Body of pancreas (tissue), 4 donors: ENCODE data around the gene P4HTM. TPM values are rescaled to one million over a fixed set of nuclear protein-coding genes. Genes with fewer than 3 reads are reported as not detected.

Experiments used
- ATAC-seq: fragments of 150-250 bp; one replicate; pipeline ENCODE4 v1.9.1; 2016
- DNase-seq, 4 donors: peaks; one replicate each; pipeline ENCODE4 v3.0.0-alpha.2; 2019
- H3K27ac ChIP-seq, 4 donors: fragments of 200-600 bp; sonication (generic); 1 replicate in 3 of 4; 2 replicates in 1 of 4; pipeline versions ENCODE4 v1.5.1 to v1.6.1; 2016 to 2019; ENCODE audit warnings: mild to moderate bottlenecking in 1 of 4, mixed read lengths in 1 of 4, moderate library complexity in 1 of 4
- H3K27me3 ChIP-seq, 2 donors: fragments of 200-600 bp; sonication (generic); one replicate each; pipeline ENCODE4 v1.6.0; 2016; ENCODE audit warnings: mild to moderate bottlenecking in 1 of 2
- H3K36me3 ChIP-seq, 2 donors: fragments of 200-600 bp; sonication (generic); replicated peaks in 1 of 2; 2 replicates each; pipeline ENCODE4 v1.5.1; 2016; ENCODE audit warnings: low read depth in 2 of 2; ENCODE audit not compliant: insufficient read depth in 1 of 2
- H3K4me1 ChIP-seq: fragments of 200-600 bp; sonication (generic); one replicate; pipeline ENCODE4 v1.6.0; 2016
- H3K4me3 ChIP-seq, 2 donors: fragments of 200-600 bp; sonication (generic); 1 replicate in 1 of 2; 2 replicates in 1 of 2; pipeline ENCODE4 v1.5.1; 2016 to 2019
- H3K9me3 ChIP-seq, 3 donors: fragments of 200-600 bp; sonication (generic); 1 replicate in 2 of 3; 2 replicates in 1 of 3; pipeline ENCODE4 v1.5.1; 2016
- POLR2A ChIP-seq, 3 donors: fragments of 450-650 bp; IDR thresholded peaks; one replicate each; pipeline ENCODE4 v1.6.1; 2016; ENCODE audit warnings: antibody characterized with exemption in 3 of 3, mild to moderate bottlenecking in 2 of 3
- WGBS, 2 donors: methylation state at CpG; one replicate each; pipeline ENCODE4 v1.1.5; 2017; 5-methylcytosine and 5-hydroxymethylcytosine counted together
- intact Hi-C: fragments of 100-400 bp; cut with DNase I; formaldehyde crosslinking; loops from one replicate; pipeline ENCODE4 v1.15.1; 2023
- total RNA-seq, 2 donors: library from RNA; depleted of rRNA; stranded (reverse); fragments of >200 nt; gene quantifications; one replicate each; pipeline ENCODE4 v1.1.0, GENCODE V29; 2016
- TF ChIP-seq, protein P1 (sequence below), 7 experiments: fragments of 450-650 bp in 4 of 7; fragments of 200-600 bp in 3 of 7; sonication (generic) in 3 of 7; IDR thresholded peaks; one replicate each; pipeline ENCODE4 v1.5.1; 2016 to 2019; ENCODE audit warnings: antibody characterized with exemption in 7 of 7

Gene P4HTM
- total RNA-seq, 2 donors from 2014 or later: 72.9 to 73.8 TPM

DNA sequence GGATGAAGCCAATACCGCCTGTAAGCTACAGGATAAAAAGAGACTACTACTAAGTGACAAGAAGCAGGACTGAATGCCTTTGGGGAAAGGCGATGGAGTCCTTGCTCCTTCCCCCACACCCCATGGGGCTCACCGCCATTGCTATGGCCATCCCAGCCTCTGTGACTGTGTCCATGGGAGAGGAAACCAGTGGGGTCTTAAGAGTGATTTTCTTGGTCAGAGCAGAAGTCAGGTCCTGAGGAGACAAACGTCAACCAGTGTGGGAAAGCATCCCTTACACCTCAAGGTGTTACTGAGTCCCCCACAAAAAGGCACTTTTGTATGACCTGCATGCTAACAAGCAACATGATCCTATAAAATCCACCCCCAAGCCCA is 38.2 kb downstream of the P4HTM start:
- Histone ChIP-seq H3K4me3 (no peak overlapping the region), H3K4me1 (peaks cover 48% of the 10 kb centered on the region), H3K9me3 (no peaks in the 10 kb centered on the region), H3K27ac (peak overlapping the region; percentile 77 to 90 (median 82)), H3K36me3 (peaks cover 0 to 25% of the 10 kb centered on the region in 2 donors), H3K27me3 (no peaks in the 10 kb centered on the region)
- no peak for ATAC-seq
- intact Hi-C loops: no loop called here
- no peak for DNase-seq
- 72 to 74% methylated on average over 3 to 4 of the region's 4 CpGs for WGBS, 2 donors
- TF ChIP-seq, protein P1, sequence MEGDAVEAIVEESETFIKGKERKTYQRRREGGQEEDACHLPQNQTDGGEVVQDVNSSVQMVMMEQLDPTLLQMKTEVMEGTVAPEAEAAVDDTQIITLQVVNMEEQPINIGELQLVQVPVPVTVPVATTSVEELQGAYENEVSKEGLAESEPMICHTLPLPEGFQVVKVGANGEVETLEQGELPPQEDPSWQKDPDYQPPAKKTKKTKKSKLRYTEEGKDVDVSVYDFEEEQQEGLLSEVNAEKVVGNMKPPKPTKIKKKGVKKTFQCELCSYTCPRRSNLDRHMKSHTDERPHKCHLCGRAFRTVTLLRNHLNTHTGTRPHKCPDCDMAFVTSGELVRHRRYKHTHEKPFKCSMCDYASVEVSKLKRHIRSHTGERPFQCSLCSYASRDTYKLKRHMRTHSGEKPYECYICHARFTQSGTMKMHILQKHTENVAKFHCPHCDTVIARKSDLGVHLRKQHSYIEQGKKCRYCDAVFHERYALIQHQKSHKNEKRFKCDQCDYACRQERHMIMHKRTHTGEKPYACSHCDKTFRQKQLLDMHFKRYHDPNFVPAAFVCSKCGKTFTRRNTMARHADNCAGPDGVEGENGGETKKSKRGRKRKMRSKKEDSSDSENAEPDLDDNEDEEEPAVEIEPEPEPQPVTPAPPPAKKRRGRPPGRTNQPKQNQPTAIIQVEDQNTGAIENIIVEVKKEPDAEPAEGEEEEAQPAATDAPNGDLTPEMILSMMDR (IDR thresholded peaks at IDR 0.05): no peak
- no peak for TF ChIP-seq POLR2A (IDR thresholded peaks at IDR 0.05)

DNA sequence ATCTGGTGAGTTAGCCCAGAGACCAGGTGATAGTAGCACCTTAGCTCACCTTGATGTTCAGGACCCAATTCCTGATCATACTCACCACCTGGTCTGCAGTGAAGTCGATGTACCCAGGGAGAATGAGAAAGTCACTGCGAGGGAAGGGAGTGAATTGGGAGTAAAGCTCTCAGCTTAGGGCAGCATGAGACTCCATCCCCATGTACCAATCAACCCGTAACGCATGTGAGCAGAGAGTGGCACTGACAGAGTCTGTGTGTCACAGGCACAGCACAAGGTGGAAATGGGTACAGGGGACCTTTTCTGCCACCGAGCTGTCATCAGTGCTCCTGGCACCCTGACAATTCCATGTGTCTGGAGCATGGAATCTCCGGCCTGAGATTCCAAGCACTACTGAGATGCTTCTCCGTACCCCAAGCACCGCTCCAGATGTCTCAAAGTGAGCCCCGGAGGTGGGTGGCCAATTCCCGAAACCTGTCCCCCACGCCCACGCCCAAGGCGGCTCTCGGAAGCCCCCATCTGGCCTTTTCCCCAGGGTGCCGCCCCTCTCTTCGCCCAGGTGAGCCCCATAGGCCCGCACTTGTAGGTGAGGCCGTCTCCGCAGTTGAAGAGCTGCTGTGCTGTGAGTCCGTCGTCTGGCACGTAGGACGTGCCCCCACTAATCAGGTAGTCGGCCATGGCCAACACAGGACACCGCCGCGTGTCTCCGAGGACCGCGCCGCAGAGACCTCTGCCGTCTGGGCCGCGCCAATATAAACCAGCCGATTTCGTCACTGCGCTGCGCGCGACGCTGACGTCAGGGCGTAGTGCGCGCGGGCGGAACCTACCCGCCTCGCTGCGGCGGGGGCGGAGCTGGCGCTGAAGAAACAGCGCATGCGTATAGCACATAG is 38.9 kb downstream of the P4HTM start, which contains the start of gene IMPDH2:
Gene IMPDH2 (minus strand): TSS at position 726 of the 890 bp plus-strand sequence. CDS start 48 bp downstream, at position 678.
- peaks cover 0 to 24% of the 10 kb centered on the region in 2 donors for H3K36me3 ChIP-seq
- 1 to 3% methylated on average over 4 to 55 of the region's 55 CpGs for WGBS, 2 donors
- peak within 1 kb of the TSS; percentile 77 to 90 (median 82) for H3K27ac ChIP-seq

DNA sequence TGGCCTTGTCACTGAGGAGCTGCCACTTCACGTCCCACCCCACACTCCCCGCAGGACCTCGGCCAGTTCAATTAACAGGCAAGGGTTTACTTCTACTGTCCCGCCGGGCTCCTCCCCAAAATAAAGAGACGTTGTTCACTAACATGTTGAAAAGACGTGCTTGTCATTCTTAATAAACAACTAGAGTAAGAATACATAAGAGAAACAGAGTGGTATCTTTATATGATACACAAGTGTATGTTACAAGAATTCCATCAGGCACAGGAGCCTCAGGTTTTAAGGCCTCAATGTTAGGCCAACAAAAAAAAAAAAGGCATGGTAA is 39.5 kb downstream of the P4HTM start:
- Histone ChIP-seq H3K4me1 (peaks cover 36% of the 10 kb centered on the region), H3K36me3 (peaks cover 0 to 22% of the 10 kb centered on the region in 2 donors), H3K27ac (peak overlapping the region; percentile 77 to 90 (median 82)), H3K27me3 (no peaks in the 10 kb centered on the region), H3K9me3 (no peaks in the 10 kb centered on the region), H3K4me3 (no peak overlapping the region)
- DNase-seq: no peak
- intact Hi-C loops: no loop called here
- WGBS, 2 donors: 0 to 1% methylated on average over 7 of the region's 7 CpGs
- TF ChIP-seq, protein P1 (IDR thresholded peaks at IDR 0.05): peak in 1 of 7 experiments; percentile 0
- no peak for TF ChIP-seq POLR2A (IDR thresholded peaks at IDR 0.05)
- ATAC-seq: no peak

More for the DNA sequence above, 38.9 kb downstream of the P4HTM start, which contains the start of gene IMPDH2:
- intact Hi-C loops: no loop called here
- peak; percentile 97 to 99 (median 98) for TF ChIP-seq POLR2A (IDR thresholded peaks at IDR 0.05)
- TF ChIP-seq, protein P1 (IDR thresholded peaks at IDR 0.05): peak in 4 of 7 experiments; percentile 5 to 38 (median 16)
- H3K27me3 ChIP-seq: no peaks in the 10 kb centered on the region
- peaks cover 42% of the 10 kb centered on the region for H3K4me1 ChIP-seq
- DNase-seq: peak; percentile 93 to 95 (median 94)
- H3K9me3 ChIP-seq: no peaks in the 10 kb centered on the region
- H3K4me3 ChIP-seq: peak within 1 kb of the TSS; percentile 23 to 44
- peak; percentile 97 for ATAC-seq

DNA sequence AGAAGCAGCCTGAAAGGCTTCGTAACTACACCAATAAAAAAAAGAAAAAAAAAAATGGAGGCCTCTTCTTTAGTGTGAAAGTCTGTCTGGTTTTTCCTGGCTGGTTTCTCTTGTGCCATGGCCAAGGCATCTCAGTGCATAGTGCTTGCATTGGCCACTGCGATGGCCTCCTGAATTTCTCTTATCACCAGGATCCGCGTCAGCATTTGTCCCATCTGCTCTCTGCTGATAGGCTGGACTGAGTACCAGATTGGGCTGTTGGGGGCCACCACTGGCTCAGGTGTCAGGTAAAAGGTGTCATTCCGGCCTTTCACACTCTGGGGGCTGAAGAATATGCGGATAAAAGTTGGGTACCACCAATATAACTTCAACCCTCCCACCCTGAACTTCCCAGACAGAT is 40.3 kb downstream of the P4HTM start:
- H3K4me3 ChIP-seq: no peak overlapping the region
- no peaks in the 10 kb centered on the region for H3K27me3 ChIP-seq
- TF ChIP-seq, protein P1 (IDR thresholded peaks at IDR 0.05): no peak
- no peak for TF ChIP-seq POLR2A (IDR thresholded peaks at IDR 0.05)
- intact Hi-C loops: no loop called here
- 79% methylated on average over 6 of the region's 6 CpGs for WGBS, 2 donors
- peaks cover 30% of the 10 kb centered on the region for H3K4me1 ChIP-seq
- DNase-seq (no peak), ATAC-seq (no peak)
- no peak overlapping the region for H3K27ac ChIP-seq
- peaks cover 0 to 18% of the 10 kb centered on the region in 2 donors for H3K36me3 ChIP-seq
- no peaks in the 10 kb centered on the region for H3K9me3 ChIP-seq
